ENCODE measurements around the gene KIR3DL2.

DNA sequence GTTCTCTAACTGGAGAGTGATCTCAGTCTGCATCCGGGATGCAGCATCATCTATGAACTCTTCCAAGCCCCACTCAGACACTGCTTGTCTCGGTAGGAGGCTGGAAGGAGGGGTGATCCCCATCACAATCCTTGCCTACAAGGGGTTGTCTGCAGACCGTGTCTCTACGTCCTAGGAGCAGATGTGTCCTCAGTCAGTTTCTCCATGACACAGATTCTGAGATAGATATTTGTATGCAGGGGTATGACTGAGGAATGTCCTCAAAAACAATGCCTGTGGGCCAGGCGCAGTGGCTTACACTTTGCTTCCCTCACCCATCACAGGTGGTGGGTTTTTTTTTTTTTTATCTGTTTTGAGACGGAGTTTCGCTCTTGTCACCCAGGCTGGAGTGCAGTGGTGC is 56.6 kb downstream of the KIR3DL2 start:
- no peak for TF ChIP-seq GATA1 (IDR thresholded peaks at IDR 0.05; ENCODE audit: low read depth, low read length)
- no peak for TF ChIP-seq POLR2A (IDR thresholded peaks at IDR 0.05; ENCODE audit: low read length)

Data from erythroblast (primary cell).